Midbrain (tissue), 1 donor: ENCODE results near the gene EFHB.
A peak's percentile ranks its signal among the peaks of the same experiment; 100 is the strongest.
"Not testable (repeated sequence)": the region's sequence is repeated elsewhere in the genome, so short reads cannot be mapped to it uniquely, and the experiment has no call there.

Source experiments
- DNase-seq: peaks from one replicate; lab custom pipeline; 2025; lab: John Stamatoyannopoulos, UW

The EFHB gene

GRCh38 chr3:19920401-19921080, 13.5 kb downstream of the EFHB start:
- DNase-seq = no peak

GRCh38 chr3:19917167-19917566, 16.9 kb downstream of the EFHB start:
- no peak for DNase-seq

GRCh38 chr3:19911452-19911851, 22.6 kb downstream of the EFHB start:
- DNase-seq = no peak

GRCh38 chr3:19907523-19907922, 26.5 kb downstream of the EFHB start:
- no peak for DNase-seq

GRCh38 chr3:19903649-19904048, 30.4 kb downstream of the EFHB start:
- no peak for DNase-seq

GRCh38 chr3:19901918-19902317, 32.1 kb downstream of the EFHB start:
- no peak for DNase-seq

GRCh38 chr3:19901337-19901736, 32.7 kb downstream of the EFHB start:
- DNase-seq = no peak

GRCh38 chr3:19899833-19900232, 34.2 kb downstream of the EFHB start:
- not testable (repeated sequence) for DNase-seq

GRCh38 chr3:19899264-19899663, 34.8 kb downstream of the EFHB start:
- no peak for DNase-seq

- no peak for DNase-seq
Measured at GRCh38 chr3:19898721-19899120, 35.3 kb downstream of the EFHB start.

GRCh38 chr3:19891740-19892139, 42.3 kb downstream of the EFHB start:
- DNase-seq = no peak

GRCh38 chr3:19888428-19889152, 45.4 kb downstream of the EFHB start:
- DNase-seq = no peak

- DNase-seq = not testable (repeated sequence)
Measured at GRCh38 chr3:19887122-19887521, 46.9 kb downstream of the EFHB start.

- no peak for DNase-seq
Measured at GRCh38 chr3:19886404-19886803, 47.6 kb downstream of the EFHB start.

- peak; percentile 59 for DNase-seq
Measured at GRCh38 chr3:19885468-19885867, 48.5 kb downstream of the EFHB start.

GRCh38 chr3:19881852-19882251, 52.2 kb downstream of the EFHB start:
- no peak for DNase-seq

GRCh38 chr3:19881036-19881435, 53.0 kb downstream of the EFHB start:
- DNase-seq = no peak

GRCh38 chr3:19877656-19878055, 56.4 kb downstream of the EFHB start:
- no peak for DNase-seq

GRCh38 chr3:19866751-19867347, 67.2 kb downstream of the EFHB start:
- peak; percentile 84 for DNase-seq

GRCh38 chr3:19855318-19855717, 78.7 kb downstream of the EFHB start:
- not testable (repeated sequence) for DNase-seq

- not testable (repeated sequence) for DNase-seq
Measured at GRCh38 chr3:19846609-19847008, 87.4 kb downstream of the EFHB start.
